ENCODE data around the gene CFAP251.
"Not testable (repeated sequence)": the region's sequence is repeated elsewhere in the genome, so short reads cannot be mapped to it uniquely, and the experiment has no call there.

CFAP251 gene

GRCh38 chr12:121905746-121906145, 12.6 kb upstream of the CFAP251 start:
- no peak for DNase-seq

- DNase-seq = no peak
Observed at GRCh38 chr12:121908702-121909101, 9.7 kb upstream of the CFAP251 start.

- DNase-seq = no peak
Observed at GRCh38 chr12:121911824-121912585, 6.4 kb upstream of the CFAP251 start.

- no peak for DNase-seq
Observed at GRCh38 chr12:121915841-121916321, 2.5 kb upstream of the CFAP251 start.

- DNase-seq = no peak
Observed at GRCh38 chr12:121916719-121917118, 1.7 kb upstream of the CFAP251 start.

- no peak for DNase-seq
Observed at GRCh38 chr12:121918679-121919038, 267 bp downstream of the CFAP251 start.

GRCh38 chr12:121921066-121921465, 2.7 kb downstream of the CFAP251 start:
- DNase-seq = no peak

- no peak for DNase-seq
Observed at GRCh38 chr12:121925358-121925695, 6.9 kb downstream of the CFAP251 start.

GRCh38 chr12:121926874-121927706, 8.7 kb downstream of the CFAP251 start:
- peak; percentile 48 for DNase-seq

GRCh38 chr12:121927813-121928212, 9.4 kb downstream of the CFAP251 start:
- no peak for DNase-seq

- not testable (repeated sequence) for DNase-seq
Observed at GRCh38 chr12:121929545-121929944, 11.2 kb downstream of the CFAP251 start.

- DNase-seq = no peak
Observed at GRCh38 chr12:121930862-121931261, 12.5 kb downstream of the CFAP251 start.

- DNase-seq = no peak
Observed at GRCh38 chr12:121932176-121932536, 13.8 kb downstream of the CFAP251 start.

- no peak for DNase-seq
Observed at GRCh38 chr12:121932914-121933521, 14.6 kb downstream of the CFAP251 start.

GRCh38 chr12:121933522-121934308, 15.3 kb downstream of the CFAP251 start:
- DNase-seq = no peak

- DNase-seq = no peak
Observed at GRCh38 chr12:121934309-121934664, 15.9 kb downstream of the CFAP251 start.

- no peak for DNase-seq
Observed at GRCh38 chr12:121937654-121938053, 19.3 kb downstream of the CFAP251 start.

- no peak for DNase-seq
Observed at GRCh38 chr12:121939186-121939585, 20.8 kb downstream of the CFAP251 start.

- no peak for DNase-seq
Observed at GRCh38 chr12:121939992-121940766, 21.8 kb downstream of the CFAP251 start.

GRCh38 chr12:121942145-121942718, 23.8 kb downstream of the CFAP251 start:
- no peak for DNase-seq

GRCh38 chr12:121943926-121944325, 25.5 kb downstream of the CFAP251 start:
- no peak for DNase-seq
